Measurements from ENCODE around the gene F10. TPM values are rescaled to one million over a fixed set of nuclear protein-coding genes. Genes with fewer than 3 reads are reported as not detected.

F10 gene
- total and polyA plus RNA-seq, 9 of the 15 experiments (the other 6 are each of a cell fraction or from before 2014, with no cell fraction given), result 0.04 to 0.09 (median 0.07) TPM; not detected in 5

- no peak for TF ChIP-seq SRSF1 (IDR thresholded peaks at IDR 0.05; ENCODE audit: low read depth, low read length)
- TF ChIP-seq CREB3L1 (IDR thresholded peaks at IDR 0.05; ENCODE audit: borderline replicate concordance, low read depth), result no peak
- no peak for TF ChIP-seq PREB (CRISPR knock-in tag; IDR thresholded peaks at IDR 0.05)
- no peak for TF ChIP-seq GTF3C2 (IDR thresholded peaks at IDR 0.05; ENCODE audit: borderline replicate concordance, extremely low read depth, insufficient read length)
- no peak for TF ChIP-seq ZNF280A (IDR thresholded peaks at IDR 0.05; ENCODE audit: low read depth, partially characterized antibody)
- no peak for TF ChIP-seq JUN (IDR thresholded peaks at IDR 0.05; ENCODE audit: borderline replicate concordance, low read depth, low read length)
- no peak for TF ChIP-seq JUN (CRISPR knock-in tag; IDR thresholded peaks at IDR 0.05; ENCODE audit: borderline replicate concordance)
- TF ChIP-seq ZNF175 (CRISPR knock-in tag; IDR thresholded peaks at IDR 0.05; ENCODE audit: low read depth), result no peak
- no peak for TF ChIP-seq ZNF695 (CRISPR knock-in tag; IDR thresholded peaks at IDR 0.05)
These were observed 61.0 kb downstream of the F10 start (continued) for GRCh38 chr13:113183450-113184129.

Measured in K562 (cell line).